A549 (cell line): Measurements from ENCODE around the gene KRT77. TPM values are rescaled to one million over a fixed set of nuclear protein-coding genes. Genes with fewer than 3 reads are reported as not detected.

Experiments used
- ATAC-seq, 2 experiments: fragments of 200-7000 bp in 1 of 2; fragments of >200 bp in 1 of 2; cut with Nextera tagmentation in 1 of 2; cut with Tn5 transposase in 1 of 2; 3 replicates each; pipeline versions ENCODE4 v1.8.0 to v1.9.1; 2018 to 2020; ENCODE audit warnings: mild to moderate bottlenecking in 1 of 2, moderate library complexity in 1 of 2
- CTCF ChIA-PET: fragments of 300-600 bp; sonication (Branson Sonifier 250); formaldehyde crosslinking; extraction: SDS; loops from one replicate; lab custom pipeline; 2021; ENCODE audit warnings: antibody characterized with exemption, inconsistent platforms; lab: Yijun Ruan, JAX
- POLR2A ChIA-PET: fragments of 350-600 bp; formaldehyde crosslinking; extraction: SDS; loops from one replicate; lab custom pipeline; 2021; ENCODE audit warnings: antibody characterized with exemption, inconsistent platforms; lab: Yijun Ruan, JAX
- DNase-seq, 2 experiments: peaks; one replicate each; pipeline versions ENCODE4 v3.0.0 to v3.0.0-alpha.2; 2011 to 2016; ENCODE audit warnings: low read depth in 1 of 2, low spot score in 1 of 2
- FAIRE-seq: peaks from 2 replicates; lab custom pipeline; 2011; peaks lifted over from hg19 to GRCh38; lab: Jason Lieb, UNC
- H3K27ac ChIP-seq, 2 experiments: fragments of >200 bp; sonication (Bioruptor Twin); formaldehyde crosslinking; 3 replicates each; pipeline ENCODE4 v1.5.1; 2016 to 2017
- H3K4me1 ChIP-seq: fragments of >200 bp; sonication (Bioruptor Twin); formaldehyde crosslinking; 3 replicates; pipeline ENCODE4 v1.6.1; 2016
- H3K4me2 ChIP-seq: fragments of >200 bp; sonication (Bioruptor Twin); formaldehyde crosslinking; 3 replicates; pipeline ENCODE4 v1.6.1; 2016
- H3K4me3 ChIP-seq: fragments of >200 bp; sonication (Bioruptor Twin); formaldehyde crosslinking; 3 replicates; pipeline ENCODE4 v1.5.1; 2016
- H3K9me3 ChIP-seq: fragments of >200 bp; sonication (Bioruptor Twin); formaldehyde crosslinking; 3 replicates; pipeline ENCODE4 v1.6.1; 2016
- CBX2 ChIP-seq: fragments of 200-600 bp; sonication (generic); IDR thresholded peaks from 2 replicates; pipeline ENCODE4 v1.6.1; 2016; ENCODE audit warnings: low read depth, mild to moderate bottlenecking, borderline replicate concordance
- CBX8 ChIP-seq: fragments of 200-600 bp; sonication (generic); IDR thresholded peaks from 2 replicates; pipeline ENCODE4 v1.6.1; 2016
- CEBPB ChIP-seq, 2 experiments: fragments of >200 bp in 1 of 2; sonication (Bioruptor Twin) in 1 of 2; formaldehyde crosslinking in 1 of 2; IDR thresholded peaks; 2 replicates each; pipeline ENCODE4 v1.6.1; 2012 to 2016
- CTCF ChIP-seq: fragments of >200 bp; sonication (Bioruptor Twin); formaldehyde crosslinking; IDR thresholded peaks from 3 replicates; pipeline ENCODE4 v1.5.1; 2016
- E2F6 ChIP-seq: IDR thresholded peaks from 2 replicates; pipeline ENCODE4 v1.6.1; 2012; ENCODE audit warnings: low read depth, borderline replicate concordance
- ELK1 ChIP-seq: fragments of 150-350 bp; IDR thresholded peaks from 2 replicates; pipeline ENCODE4 v1.6.1; 2014; ENCODE audit warnings: low read depth, mild to moderate bottlenecking, low read length
- EP300 ChIP-seq, 2 experiments: fragments of >200 bp; sonication (Bioruptor Twin); formaldehyde crosslinking; IDR thresholded peaks; 2 replicates in 1 of 2; 3 replicates in 1 of 2; pipeline ENCODE4 v1.6.1; 2016 to 2017
- FOSB ChIP-seq: fragments of 250-450 bp; sonication (Bioruptor Pico); IDR thresholded peaks from 2 replicates; pipeline ENCODE4 v1.5.0; 2020; ENCODE audit warnings: mild to moderate bottlenecking, moderate library complexity
- FOXS1 ChIP-seq: fragments of 250-450 bp; sonication (Bioruptor Pico); IDR thresholded peaks from 2 replicates; pipeline ENCODE4 v1.5.0; 2020; ENCODE audit warnings: mild to moderate bottlenecking, moderate library complexity
- GATA3 ChIP-seq: IDR thresholded peaks from 2 replicates; pipeline ENCODE4 v1.6.1; 2012; ENCODE audit warnings: borderline replicate concordance
- HDAC2 ChIP-seq: fragments of 200-600 bp; sonication (generic); IDR thresholded peaks from 2 replicates; pipeline ENCODE4 v1.6.1; 2016
- HES2 ChIP-seq: fragments of >200 bp; sonication (Bioruptor Twin); formaldehyde crosslinking; IDR thresholded peaks from 2 replicates; pipeline ENCODE4 v1.6.1; 2016
- HMGXB4 ChIP-seq: fragments of 250-450 bp; sonication (Bioruptor Pico); IDR thresholded peaks from 2 replicates; pipeline ENCODE4 v1.5.0; 2021; ENCODE audit warnings: mild to moderate bottlenecking, moderate library complexity, borderline replicate concordance
- JUNB ChIP-seq: fragments of >200 bp; sonication (Bioruptor Twin); formaldehyde crosslinking; IDR thresholded peaks from 2 replicates; pipeline ENCODE4 v1.6.1; 2016
- KDM5A ChIP-seq: fragments of 200-600 bp; sonication (generic); IDR thresholded peaks from 2 replicates; pipeline ENCODE4 v1.6.1; 2016; ENCODE audit warnings: antibody characterized with exemption, mild to moderate bottlenecking
- NFE2L2 ChIP-seq: fragments of 150-350 bp; conservative IDR thresholded peaks from 2 replicates; pipeline ENCODE4 v1.6.1; 2014; ENCODE audit warnings: low read length
- NPAS2 ChIP-seq: fragments of 250-450 bp; sonication (Bioruptor Pico); IDR thresholded peaks from 2 replicates; pipeline ENCODE4 v1.8.0; 2022; ENCODE audit warnings: mild to moderate bottlenecking, moderate library complexity, borderline replicate concordance
- NR3C1 ChIP-seq: fragments of >200 bp; sonication (Bioruptor Twin); formaldehyde crosslinking; IDR thresholded peaks from 3 replicates; pipeline ENCODE4 v1.6.1; 2017
- RCOR1 ChIP-seq: fragments of 150-350 bp; IDR thresholded peaks from 2 replicates; pipeline ENCODE4 v1.6.1; 2014; ENCODE audit warnings: antibody characterized with exemption, low read length, low read depth
- RNF2 ChIP-seq: fragments of 200-600 bp; sonication (generic); IDR thresholded peaks from 2 replicates; pipeline ENCODE4 v1.6.1; 2016; ENCODE audit warnings: low read depth, mild to moderate bottlenecking, antibody characterized with exemption, moderate library complexity, borderline replicate concordance
- ZC3H11A ChIP-seq: fragments of 450-650 bp; IDR thresholded peaks from 2 replicates; pipeline ENCODE4 v1.6.1; 2014; ENCODE audit warnings: antibody characterized with exemption, mild to moderate bottlenecking
- ZNF302 ChIP-seq: fragments of 250-450 bp; sonication (Bioruptor Pico); IDR thresholded peaks from 2 replicates; pipeline ENCODE4 v1.9.0; 2021; ENCODE audit warnings: inconsistent platforms, mild to moderate bottlenecking, moderate library complexity
- WGBS: methylation state at CpG from one replicate; pipeline ENCODE4 v1.1.6; 2017; ENCODE audit errors: missing lambda C conversion rate; 5-methylcytosine and 5-hydroxymethylcytosine counted together
- polyA plus RNA-seq, 4 experiments: library from polyadenylated mRNA; depleted of rRNA in 3 of 4; stranded (reverse); fragments of >200 nt; fragmentation: RNase III in 1 of 4; extraction: RNeasy Plus Mini Kit Qiagen cat#74134 plus additional on column Dnase treatment in 1 of 4; gene quantifications; 2 replicates in 3 of 4; 3 replicates in 1 of 4; pipeline ENCODE4 v1.2.3, GENCODE V29; 2011 to 2017

Gene KRT77
- polyA plus RNA-seq, 2 of the 4 experiments (the other 2 are of a cell fraction), result 0.03 TPM; not detected in 1

- ChIA-PET CTCF (interaction anchor here (1.1 kb wide), 1 partner anchor 25 kb away, joined by 3 read pairs; no protein-coding TSS in a partner anchor), POLR2A (no interaction called here)
- Histone ChIP-seq H3K9me3 (no peaks in the 10 kb centered on the region), H3K27ac (no peak overlapping the region), H3K4me1 (no peaks in the 10 kb centered on the region), H3K4me2 (no peak overlapping the region), H3K4me3 (no peak overlapping the region)
- DNase-seq (no peak), ATAC-seq (no peak), FAIRE-seq (no peak)
- TF ChIP-seq CTCF, result no peak
- TF ChIP-seq FOSB (CRISPR knock-in tag), result no peak
- no peak for TF ChIP-seq EP300 (IDR thresholded peaks at IDR 0.05)
- TF ChIP-seq HMGXB4 (CRISPR knock-in tag), result no peak
- no peak for TF ChIP-seq CBX8
Measured at GRCh38 chr12:52662918-52663229, 40.5 kb downstream of the KRT77 start.

GRCh38 chr12:52662093-52662917 lies 41.0 kb downstream of the KRT77 start:
- DNase-seq, result no peak
- Histone ChIP-seq H3K4me2 (no peak overlapping the region), H3K4me3 (no peak overlapping the region), H3K27ac (no peak overlapping the region), H3K4me1 (no peaks in the 10 kb centered on the region), H3K9me3 (no peaks in the 10 kb centered on the region)
- TF ChIP-seq ZNF302 (CRISPR knock-in tag) (no peak), ELK1 (no peak), CBX2 (no peak), NPAS2 (CRISPR knock-in tag) (no peak), RCOR1 (no peak), NR3C1 (no peak), FOXS1 (CRISPR knock-in tag) (no peak), E2F6 (no peak), KDM5A (no peak), HDAC2 (no peak), RNF2 (no peak), NFE2L2 (no peak), CEBPB (IDR thresholded peaks at IDR 0.05) (no peak), CBX8 (no peak), HES2 (no peak), CTCF (no peak), GATA3 (no peak), JUNB (no peak), ZC3H11A (no peak)
- ChIA-PET CTCF (interaction anchor here (1.1 kb wide), 1 partner anchor 25 kb away, joined by 3 read pairs; no protein-coding TSS in a partner anchor), POLR2A (no interaction called here)
- ATAC-seq, result no peak
- FAIRE-seq, result no peak
- WGBS, result 73% methylated on average over 10 of the region's 10 CpGs
